Activated naive CD4-positive, alpha-beta T cell treated with anti-CD3 and anti-CD28 coated beads, Interleukin-2, amount 10 ng/mL, durations not matched to agents 7 days and 5 days (primary cell): Measurements from ENCODE around the gene PPP1R37.
A peak's percentile ranks its signal among the peaks of the same experiment; 100 is the strongest.

Source experiments
- CTCF ChIA-PET: fragments of 350-600 bp; sonication (Branson Sonifier 250); formaldehyde crosslinking; loops from one replicate; lab custom pipeline; 2021; ENCODE audit warnings: antibody characterized with exemption; lab: Charles Lee
- DNase-seq: peaks from one replicate; pipeline ENCODE4 v3.0.0-alpha.2; 2020
- H3K27ac Mint-ChIP-seq: one replicate; pipeline ENCODE4 v1.8.0; 2021; ENCODE audit warnings: mild to moderate bottlenecking, moderate library complexity, mixed read lengths
- H3K27me3 Mint-ChIP-seq: one replicate; pipeline ENCODE4 v1.8.0; 2021; ENCODE audit warnings: mild to moderate bottlenecking, mixed read lengths
- H3K36me3 Mint-ChIP-seq: one replicate; pipeline ENCODE4 v1.8.0; 2021; ENCODE audit warnings: mixed read lengths
- H3K4me1 Mint-ChIP-seq: one replicate; pipeline ENCODE4 v1.8.0; 2021; ENCODE audit warnings: mixed read lengths
- H3K4me3 Mint-ChIP-seq: one replicate; pipeline ENCODE4 v1.8.0; 2021; ENCODE audit warnings: mild to moderate bottlenecking, moderate library complexity, mixed read lengths
- H3K9me3 Mint-ChIP-seq: one replicate; pipeline ENCODE4 v1.8.0; 2021; ENCODE audit warnings: mixed read lengths

The PPP1R37 gene

DNA sequence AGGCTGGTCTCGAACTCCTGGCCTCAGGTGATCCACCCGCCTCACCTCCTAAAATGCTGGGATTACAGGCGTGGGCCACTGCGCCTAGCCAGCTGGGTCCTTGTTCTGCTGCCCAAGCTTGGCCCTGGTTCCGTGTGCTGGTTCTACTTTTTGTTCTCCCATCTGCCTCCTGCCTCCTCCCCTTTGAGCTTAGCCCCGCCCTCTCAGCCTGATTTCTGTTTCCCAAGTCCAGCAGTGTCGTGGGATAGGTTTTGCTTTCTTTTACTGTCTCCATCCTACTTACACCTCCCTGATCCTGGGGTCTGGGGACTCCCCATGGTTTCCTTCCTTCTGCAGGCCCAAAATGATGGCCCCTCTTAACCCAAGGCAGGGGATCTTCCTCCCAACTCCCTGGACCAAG, 88.0 kb downstream of the PPP1R37 start:
- Mint-ChIP-seq H3K27ac (no peak overlapping the region), H3K9me3 (no peaks in the 10 kb centered on the region)

DNA sequence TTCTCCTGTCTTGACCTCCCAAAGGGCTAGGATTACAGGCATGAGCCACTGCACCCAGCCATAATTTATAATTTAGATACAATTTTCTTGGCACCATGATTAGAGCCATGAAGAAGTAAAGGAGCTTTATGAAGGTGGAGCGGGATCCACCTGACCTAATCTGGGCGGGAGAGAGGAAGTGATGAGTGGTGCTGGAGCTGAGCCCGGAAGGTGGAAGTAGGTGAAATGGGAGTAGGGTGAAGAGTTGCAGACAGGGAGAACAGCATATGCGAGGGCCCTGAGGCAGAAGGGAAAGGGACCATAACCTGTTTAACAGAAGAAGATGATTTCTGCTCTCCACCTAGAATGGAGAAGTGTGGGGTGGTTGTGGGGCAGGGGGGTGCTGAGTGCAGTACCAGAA, 89.8 kb downstream of the PPP1R37 start:
- DNase-seq, result no peak
- no peaks in the 10 kb centered on the region for H3K9me3 Mint-ChIP-seq
- H3K4me1 Mint-ChIP-seq, result peaks cover 35% of the 10 kb centered on the region
- no peak overlapping the region for H3K4me3 Mint-ChIP-seq
- peaks cover 16% of the 10 kb centered on the region for H3K36me3 Mint-ChIP-seq
- no peaks in the 10 kb centered on the region for H3K27me3 Mint-ChIP-seq
- no peak overlapping the region for H3K27ac Mint-ChIP-seq
- CTCF ChIA-PET, result interaction anchor here (0.7 to 1.1 kb wide), 2 partner anchors 28 to 123 kb away, joined by 3 read pairs; no protein-coding TSS in a partner anchor

More for the DNA sequence above, 88.0 kb downstream of the PPP1R37 start:
- no peak for DNase-seq
- H3K4me1 Mint-ChIP-seq, result peaks cover 43% of the 10 kb centered on the region
- peak overlapping the region; percentile 72 for H3K4me3 Mint-ChIP-seq
- CTCF ChIA-PET, result no interaction called here
- no peaks in the 10 kb centered on the region for H3K27me3 Mint-ChIP-seq
- H3K36me3 Mint-ChIP-seq, result peaks cover 16% of the 10 kb centered on the region

DNA sequence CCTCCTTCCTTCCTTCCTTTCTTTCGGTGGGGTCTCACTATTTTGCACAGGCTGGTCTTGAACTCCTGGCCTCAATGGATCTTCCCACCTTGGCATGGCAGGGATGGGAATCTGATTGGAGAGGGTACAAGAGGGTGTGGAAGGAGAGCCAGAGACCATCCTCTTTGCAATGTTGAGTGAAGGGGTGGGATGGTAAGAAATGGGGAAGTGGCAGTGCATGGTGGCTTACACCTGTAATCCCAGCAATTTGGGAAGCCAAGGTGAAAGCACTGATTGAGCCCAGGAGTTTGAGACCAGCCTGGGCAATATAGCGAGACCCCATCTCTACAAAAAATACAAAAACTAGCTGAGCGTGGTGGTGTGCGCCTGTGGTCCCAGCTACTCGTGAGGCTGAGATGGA, 91.1 kb downstream of the PPP1R37 start:
- Mint-ChIP-seq H3K9me3 (no peaks in the 10 kb centered on the region), H3K4me1 (peaks cover 34% of the 10 kb centered on the region), H3K27ac (no peak overlapping the region), H3K27me3 (no peaks in the 10 kb centered on the region), H3K4me3 (no peak overlapping the region), H3K36me3 (peaks cover 16% of the 10 kb centered on the region)
- no peak for DNase-seq
- CTCF ChIA-PET, result interaction anchor here (0.6 kb wide), 1 partner anchor 285 kb away, joined by 3 read pairs; no protein-coding TSS in a partner anchor

- H3K27me3 Mint-ChIP-seq, result no peaks in the 10 kb centered on the region
- DNase-seq, result no peak
- peaks cover 4% of the 10 kb centered on the region for H3K36me3 Mint-ChIP-seq
- H3K4me1 Mint-ChIP-seq, result peaks cover 16% of the 10 kb centered on the region
- CTCF ChIA-PET, result interaction anchor here (0.7 to 1.9 kb wide), 11 partner anchors 8 to 198 kb away, joined by 3 to 9 read pairs (median 4); partner anchors contain the start of gene BLOC1S3
- H3K4me3 Mint-ChIP-seq, result no peak overlapping the region
- peaks cover 2% of the 10 kb centered on the region for H3K9me3 Mint-ChIP-seq
- no peak overlapping the region for H3K27ac Mint-ChIP-seq
Observed at GRCh38 chr19:45186509-45187334, 93.7 kb downstream of the PPP1R37 start.

DNA sequence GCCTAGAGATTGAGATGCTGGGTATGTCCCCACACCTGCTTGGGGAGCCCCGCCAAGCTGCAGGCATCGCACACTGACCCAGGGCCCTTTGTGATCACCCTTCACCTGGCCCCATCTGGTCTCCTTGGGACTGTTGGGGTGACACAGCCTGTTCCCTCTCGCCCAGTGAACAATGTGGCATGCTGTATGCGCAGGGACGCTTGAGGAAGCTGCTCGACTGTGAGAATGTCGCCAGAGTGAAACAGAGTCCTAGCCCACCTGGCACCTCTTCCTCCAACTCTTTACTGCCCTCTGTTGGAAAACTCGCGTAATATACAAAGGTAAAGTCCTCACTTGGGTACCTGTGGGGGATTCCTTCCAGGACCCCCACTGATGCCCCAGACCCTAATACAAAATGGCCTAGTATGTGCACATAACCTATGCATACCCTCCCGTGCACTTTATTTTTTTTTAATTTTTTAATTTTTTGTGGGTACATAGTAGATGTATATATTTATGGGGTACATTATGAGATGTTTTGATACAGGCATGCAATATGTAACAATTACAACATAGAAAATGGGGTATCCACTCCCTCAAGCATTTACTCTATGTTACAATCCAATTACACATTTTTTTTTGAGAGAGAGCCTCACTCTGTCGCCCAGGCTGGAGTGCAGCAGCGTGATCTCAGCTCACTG, 94.6 kb downstream of the PPP1R37 start:
- Mint-ChIP-seq H3K4me1 (peaks cover 16% of the 10 kb centered on the region), H3K9me3 (peaks cover 2% of the 10 kb centered on the region), H3K4me3 (no peak overlapping the region), H3K27ac (no peak overlapping the region), H3K27me3 (no peaks in the 10 kb centered on the region), H3K36me3 (peaks cover 2% of the 10 kb centered on the region)
- CTCF ChIA-PET, result interaction anchor here (1.0 to 1.9 kb wide), 10 partner anchors 9 to 199 kb away, joined by 3 to 9 read pairs (median 4); partner anchors contain the start of gene BLOC1S3
- peak; percentile 48 for DNase-seq

DNA sequence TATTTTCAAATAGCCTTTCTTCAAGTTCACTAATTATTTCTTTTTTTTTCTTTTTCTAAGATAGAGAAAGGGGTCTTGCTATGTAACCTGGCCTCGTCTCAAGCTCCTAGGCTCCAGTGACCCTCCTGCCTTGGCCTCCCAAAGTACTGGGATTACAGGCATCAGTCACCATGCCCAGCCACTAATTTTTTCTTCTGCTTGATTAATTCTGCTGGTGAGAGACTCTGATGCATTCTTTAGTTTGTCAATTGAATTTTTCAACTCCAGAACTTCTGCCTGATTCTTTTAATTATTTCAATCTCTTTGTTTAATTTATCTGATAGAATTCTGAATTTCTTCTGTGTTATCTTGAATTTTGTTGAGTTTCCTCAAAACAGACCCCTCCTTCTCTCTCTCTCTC, 97.0 kb downstream of the PPP1R37 start:
- Mint-ChIP-seq H3K4me3 (no peak overlapping the region), H3K27ac (no peak overlapping the region), H3K27me3 (no peaks in the 10 kb centered on the region), H3K4me1 (peaks cover 7% of the 10 kb centered on the region), H3K36me3 (no peaks in the 10 kb centered on the region), H3K9me3 (peaks cover 2% of the 10 kb centered on the region)
- CTCF ChIA-PET, result interaction anchor here (0.7 to 1.2 kb wide), 3 partner anchors 23 to 144 kb away, joined by 3 read pairs; no protein-coding TSS in a partner anchor
- no peak for DNase-seq

- Mint-ChIP-seq H3K27ac (no peak overlapping the region), H3K27me3 (no peaks in the 10 kb centered on the region), H3K4me1 (peaks cover 5% of the 10 kb centered on the region), H3K9me3 (peaks cover 2% of the 10 kb centered on the region), H3K36me3 (no peaks in the 10 kb centered on the region), H3K4me3 (no peak overlapping the region)
- DNase-seq, result no peak
- CTCF ChIA-PET, result no interaction called here
Observed at GRCh38 chr19:45191375-45191774, 98.4 kb downstream of the PPP1R37 start.

GRCh38 chr19:45195764-45196163, 102.8 kb downstream of the PPP1R37 start:
- CTCF ChIA-PET, result no interaction called here
- no peak overlapping the region for H3K4me3 Mint-ChIP-seq
- no peaks in the 10 kb centered on the region for H3K9me3 Mint-ChIP-seq
- H3K27ac Mint-ChIP-seq, result no peak overlapping the region
- H3K36me3 Mint-ChIP-seq, result no peaks in the 10 kb centered on the region
- H3K4me1 Mint-ChIP-seq, result no peaks in the 10 kb centered on the region
- DNase-seq, result no peak
- H3K27me3 Mint-ChIP-seq, result peaks cover 18% of the 10 kb centered on the region
